HEK293 (cell line): ENCODE data around the gene ALOXE3.
A peak's percentile ranks its signal among the peaks of the same experiment; 100 is the strongest.

Source experiments
- EGR2 ChIP-seq: fragments of 450-650 bp; formaldehyde crosslinking; IDR thresholded peaks from 2 replicates; pipeline ENCODE4 v1.5.1; 2016; ENCODE audit warnings: low read depth, missing biosample characterization, missing genetic modification characterization
- PRDM2 ChIP-seq: fragments of 450-650 bp; formaldehyde crosslinking; IDR thresholded peaks from 2 replicates; pipeline ENCODE4 v1.5.1; 2016; ENCODE audit warnings: missing biosample characterization, missing genetic modification characterization, borderline replicate concordance
- PRDM6 ChIP-seq: fragments of 450-650 bp; formaldehyde crosslinking; IDR thresholded peaks from 2 replicates; pipeline ENCODE4 v1.5.1; 2017; ENCODE audit warnings: missing biosample characterization, missing genetic modification characterization
- SETDB1 ChIP-seq: IDR thresholded peaks from one replicate; pipeline ENCODE4 v1.6.1; 2017; ENCODE audit warnings: mild to moderate bottlenecking, low read length, moderate library complexity, mixed read lengths; ENCODE audit not compliant: insufficient read length
- YY2 ChIP-seq: fragments of 450-650 bp; formaldehyde crosslinking; IDR thresholded peaks from 2 replicates; pipeline ENCODE4 v1.5.1; 2016; ENCODE audit warnings: missing biosample characterization, missing genetic modification characterization
- ZBTB44 ChIP-seq: fragments of 450-650 bp; IDR thresholded peaks from 2 replicates; pipeline ENCODE4 v1.5.1; 2018; ENCODE audit warnings: missing biosample characterization, mild to moderate bottlenecking, missing genetic modification characterization
- ZNF132 ChIP-seq: fragments of 450-650 bp; formaldehyde crosslinking; IDR thresholded peaks from 2 replicates; pipeline ENCODE4 v1.5.1; 2017; ENCODE audit warnings: missing biosample characterization, missing genetic modification characterization, borderline replicate concordance
- ZNF148 ChIP-seq: fragments of 450-650 bp; formaldehyde crosslinking; IDR thresholded peaks from 2 replicates; pipeline ENCODE4 v1.5.0; 2017; ENCODE audit warnings: missing biosample characterization, missing genetic modification characterization, borderline replicate concordance
- ZNF274 ChIP-seq, 2 experiments: fragments of 200-500 bp in 1 of 2; fragments of 450-650 bp in 1 of 2; sonication (Bioruptor generic) in 1 of 2; formaldehyde crosslinking in 1 of 2; IDR thresholded peaks; 2 replicates each; pipeline versions ENCODE4 v1.5.1 to v1.6.1; 2014 to 2016; ENCODE audit warnings: borderline replicate concordance in 1 of 2, inconsistent platforms in 1 of 2, low read length in 1 of 2, missing biosample characterization in 1 of 2, missing genetic modification characterization in 1 of 2
- ZNF354C ChIP-seq: fragments of 450-650 bp; formaldehyde crosslinking; IDR thresholded peaks from 2 replicates; pipeline ENCODE4 v1.5.1; 2016; ENCODE audit warnings: missing biosample characterization, missing genetic modification characterization, low read depth, borderline replicate concordance
- ZNF391 ChIP-seq: fragments of 450-650 bp; formaldehyde crosslinking; IDR thresholded peaks from 2 replicates; pipeline ENCODE4 v1.5.1; 2016; ENCODE audit warnings: low read depth, missing biosample characterization, missing genetic modification characterization, borderline replicate concordance
- ZNF473 ChIP-seq: fragments of 450-650 bp; formaldehyde crosslinking; IDR thresholded peaks from 2 replicates; pipeline ENCODE4 v1.5.1; 2017; ENCODE audit warnings: missing biosample characterization, missing genetic modification characterization
- ZNF48 ChIP-seq: fragments of 450-650 bp; formaldehyde crosslinking; IDR thresholded peaks from 2 replicates; pipeline ENCODE4 v1.5.1; 2016; ENCODE audit warnings: missing biosample characterization, missing genetic modification characterization
- ZNF518A ChIP-seq: fragments of 450-650 bp; formaldehyde crosslinking; conservative IDR thresholded peaks from 2 replicates; pipeline ENCODE4 v1.5.1; 2016; ENCODE audit warnings: low read depth, missing biosample characterization, missing genetic modification characterization
- ZNF544 ChIP-seq: fragments of 450-650 bp; formaldehyde crosslinking; IDR thresholded peaks from 2 replicates; pipeline ENCODE4 v1.5.0; 2017; ENCODE audit warnings: missing biosample characterization, missing genetic modification characterization
- ZNF558 ChIP-seq: fragments of 450-650 bp; formaldehyde crosslinking; IDR thresholded peaks from 2 replicates; pipeline ENCODE4 v1.5.1; 2016; ENCODE audit warnings: missing biosample characterization, missing genetic modification characterization
- ZNF664 ChIP-seq: fragments of 450-650 bp; formaldehyde crosslinking; IDR thresholded peaks from 2 replicates; pipeline ENCODE4 v1.5.1; 2016; ENCODE audit warnings: missing biosample characterization, missing genetic modification characterization
- ZNF677 ChIP-seq: fragments of 450-650 bp; IDR thresholded peaks from 2 replicates; pipeline ENCODE4 v1.5.0; 2018; ENCODE audit warnings: missing biosample characterization, mild to moderate bottlenecking, missing genetic modification characterization, moderate library complexity
- ZNF701 ChIP-seq: fragments of 450-650 bp; formaldehyde crosslinking; IDR thresholded peaks from 2 replicates; pipeline ENCODE4 v1.5.1; 2016; ENCODE audit warnings: missing biosample characterization, missing genetic modification characterization
- ZNF777 ChIP-seq: fragments of 450-650 bp; formaldehyde crosslinking; IDR thresholded peaks from 2 replicates; pipeline ENCODE4 v1.5.1; 2017; ENCODE audit warnings: missing biosample characterization, missing genetic modification characterization, borderline replicate concordance
- ZNF792 ChIP-seq: fragments of 450-650 bp; formaldehyde crosslinking; IDR thresholded peaks from 2 replicates; pipeline ENCODE4 v1.5.1; 2016; ENCODE audit warnings: missing biosample characterization, missing genetic modification characterization

The ALOXE3 gene

GRCh38 chr17:8153525-8153956, 35.2 kb upstream of the ALOXE3 start (continued):
- TF ChIP-seq ZNF701 (tag by site-specific recombination), result no peak
- TF ChIP-seq ZNF274 (IDR thresholded peaks at IDR 0.05; ENCODE audit: low read length), result no peak
- TF ChIP-seq ZNF274 (tag by site-specific recombination; IDR thresholded peaks at IDR 0.05; ENCODE audit: borderline replicate concordance), result no peak
- no peak for TF ChIP-seq PRDM2 (tag by site-specific recombination)
- no peak for TF ChIP-seq ZNF792 (tag by site-specific recombination)
- no peak for TF ChIP-seq YY2
- TF ChIP-seq ZBTB44 (tag by site-specific recombination), result no peak
- peak; percentile 42 for TF ChIP-seq ZNF664
- no peak for TF ChIP-seq ZNF677 (tag by site-specific recombination)
- no peak for TF ChIP-seq ZNF148 (tag by site-specific recombination)
- no peak; the same call in 1 of the 2 replicates for TF ChIP-seq ZNF391 (tag by site-specific recombination)
- TF ChIP-seq ZNF354C, result no peak
- TF ChIP-seq ZNF48, result no peak
- TF ChIP-seq ZNF777 (tag by site-specific recombination), result no peak
- no peak for TF ChIP-seq SETDB1
- TF ChIP-seq ZNF518A (tag by site-specific recombination), result no peak; the same call in 1 of the 2 replicates
- 0 out of 2 replicates have a peak, but pooled peaks have one; percentile 29 for TF ChIP-seq ZNF558 (tag by site-specific recombination)
- no peak for TF ChIP-seq ZNF544 (tag by site-specific recombination)
- TF ChIP-seq EGR2 (tag by site-specific recombination), result peak; percentile 45; the same call in 1 of the 2 replicates
- TF ChIP-seq PRDM6, result no peak
- TF ChIP-seq ZNF473 (tag by site-specific recombination), result no peak
- no peak for TF ChIP-seq ZNF132 (tag by site-specific recombination)
